Measurements from ENCODE around the gene TUBA8. TPM values are rescaled to one million over a fixed set of nuclear protein-coding genes. Genes with fewer than 3 reads are reported as not detected.

The TUBA8 gene
- total RNA-seq, 4 donors from 2014 or later: 3.2 to 18.4 (median 12.5) TPM

GRCh38 chr22:18110954-18111758 lies 547 bp downstream of the TUBA8 start:
- 33 to 41% methylated on average over 23 to 27 of the region's 39 CpGs for WGBS, 2 donors
- Histone ChIP-seq H3K27ac (peak overlapping the region; percentile 32 to 80 (median 58)), H3K27me3 (no peaks in the 10 kb centered on the region), H3K9me3 (no peaks in the 10 kb centered on the region), H3K4me3 (replicated peaks in 1 of 3) (peak overlapping the region in 2 of 3 donors; percentile 48), H3K36me3 (no peaks in the 10 kb centered on the region), H3K4me1 (peaks cover 17 to 21% of the 10 kb centered on the region in 2 donors)
- intact Hi-C loops (cut with DNase I): no loop called here
- peak; percentile 13 to 19 for DNase-seq
- no peak for TF ChIP-seq CTCF (IDR thresholded peaks at IDR 0.05)

GRCh38 chr22:18111759-18112330 lies 1.2 kb downstream of the TUBA8 start:
- no peaks in the 10 kb centered on the region for H3K9me3 ChIP-seq
- no peaks in the 10 kb centered on the region for H3K27me3 ChIP-seq
- peaks cover 17 to 21% of the 10 kb centered on the region in 2 donors for H3K4me1 ChIP-seq
- H3K4me3 ChIP-seq (replicated peaks in 1 of 3): no peak overlapping the region
- peak overlapping the region in 1 of 3 donors; percentile 80 for H3K27ac ChIP-seq
- 44 to 75% methylated on average over 5 to 12 of the region's 12 CpGs for WGBS, 2 donors
- no peaks in the 10 kb centered on the region for H3K36me3 ChIP-seq
- intact Hi-C loops (cut with DNase I): no loop called here
- peak; percentile 73 to 79 for DNase-seq
- no peak for TF ChIP-seq CTCF (IDR thresholded peaks at IDR 0.05)
- TF ChIP-seq POLR2A (IDR thresholded peaks at IDR 0.05): no peak

- Histone ChIP-seq H3K27ac (no peak overlapping the region), H3K36me3 (no peaks in the 10 kb centered on the region), H3K4me1 (peaks cover 17 to 21% of the 10 kb centered on the region in 2 donors), H3K9me3 (no peaks in the 10 kb centered on the region), H3K27me3 (no peaks in the 10 kb centered on the region), H3K4me3 (replicated peaks in 1 of 3) (no peak overlapping the region)
- TF ChIP-seq POLR2A (IDR thresholded peaks at IDR 0.05) (no peak), CTCF (IDR thresholded peaks at IDR 0.05) (no peak)
- DNase-seq: no peak
- intact Hi-C loops (cut with DNase I): no loop called here
- 81 to 86% methylated on average over 6 of the region's 6 CpGs for WGBS, 2 donors
Observed at GRCh38 chr22:18112440-18112839, 1.8 kb downstream of the TUBA8 start.

GRCh38 chr22:18113680-18114394 lies 3.2 kb downstream of the TUBA8 start:
- no peak for DNase-seq
- Histone ChIP-seq H3K4me3 (replicated peaks in 1 of 3) (no peak overlapping the region), H3K4me1 (peaks cover 17 to 21% of the 10 kb centered on the region in 2 donors), H3K36me3 (no peaks in the 10 kb centered on the region), H3K9me3 (no peaks in the 10 kb centered on the region), H3K27ac (no peak overlapping the region), H3K27me3 (no peaks in the 10 kb centered on the region)
- intact Hi-C loops (cut with DNase I): no loop called here
- WGBS, 2 donors: 78 to 86% methylated on average over 11 of the region's 11 CpGs
- TF ChIP-seq POLR2A (IDR thresholded peaks at IDR 0.05) (no peak), CTCF (IDR thresholded peaks at IDR 0.05) (no peak)

Data from thyroid gland (tissue), 4 donors.